Activated CD4-positive, alpha-beta T cell treated with anti-CD3 and anti-CD28 coated beads, Interleukin-2, amount 10 ng/mL, durations not matched to agents 7 days and 5 days (primary cell): ENCODE data around the gene PREX1. TPM values are rescaled to one million over a fixed set of nuclear protein-coding genes. Genes with fewer than 3 reads are reported as not detected.

ENCODE experiments used
- CTCF ChIA-PET: fragments of 350-600 bp; sonication (Branson Sonifier 250); formaldehyde crosslinking; loops from one replicate; lab custom pipeline; 2021; ENCODE audit warnings: antibody characterized with exemption; lab: Charles Lee
- POLR2A ChIA-PET: fragments of 350-600 bp; sonication (Branson Sonifier 250); formaldehyde crosslinking; loops from one replicate; lab custom pipeline; 2021; ENCODE audit warnings: antibody characterized with exemption; lab: Charles Lee
- DNase-seq: peaks from one replicate; pipeline ENCODE4 v3.0.0-alpha.2; 2020
- H3K27ac Mint-ChIP-seq: one replicate; pipeline ENCODE4 v1.8.0; 2021; ENCODE audit warnings: mild to moderate bottlenecking, moderate library complexity, mixed read lengths
- H3K27me3 Mint-ChIP-seq: one replicate; pipeline ENCODE4 v1.8.0; 2021; ENCODE audit warnings: mixed read lengths
- H3K36me3 Mint-ChIP-seq: one replicate; pipeline ENCODE4 v1.8.0; 2021; ENCODE audit warnings: low read depth, mixed read lengths
- H3K4me1 Mint-ChIP-seq: one replicate; pipeline ENCODE4 v1.8.0; 2021; ENCODE audit warnings: mixed read lengths
- H3K4me3 Mint-ChIP-seq: one replicate; pipeline ENCODE4 v1.8.0; 2021; ENCODE audit warnings: mild to moderate bottlenecking, moderate library complexity, mixed read lengths
- H3K9me3 Mint-ChIP-seq: one replicate; pipeline ENCODE4 v1.8.0; 2021; ENCODE audit warnings: mixed read lengths
- total RNA-seq, 2 experiments: library from RNA; stranded (reverse); gene quantifications; one replicate each; pipeline ENCODE4 v1.2.3, GENCODE V29; 2021

Gene PREX1
- total RNA-seq, 2 experiments from 2014 or later = 81.0 to 86.1 TPM

GRCh38 chr20:48658505-48658904 lies 169.3 kb downstream of the PREX1 start:
- H3K4me1 Mint-ChIP-seq = peaks cover 17% of the 10 kb centered on the region
- POLR2A ChIA-PET = no interaction called here
- no peak overlapping the region for H3K4me3 Mint-ChIP-seq
- H3K27me3 Mint-ChIP-seq = no peaks in the 10 kb centered on the region
- peaks cover 4% of the 10 kb centered on the region for H3K9me3 Mint-ChIP-seq
- DNase-seq = no peak
- H3K36me3 Mint-ChIP-seq = peaks cover 54% of the 10 kb centered on the region
- CTCF ChIA-PET = interaction anchor here (0.6 to 1.3 kb wide), 6 partner anchors 23 to 241 kb away, joined by 3 to 11 read pairs (median 3); no protein-coding TSS in a partner anchor
- peak overlapping the region; percentile 72 for H3K27ac Mint-ChIP-seq

- no peak overlapping the region for H3K4me3 Mint-ChIP-seq
These were observed 169.7 kb downstream of the PREX1 start for GRCh38 chr20:48658198-48658476.

GRCh38 chr20:48657426-48658197 lies 170.2 kb downstream of the PREX1 start:
- Mint-ChIP-seq H3K36me3 (peaks cover 49% of the 10 kb centered on the region), H3K4me3 (no peak overlapping the region), H3K27ac (no peak overlapping the region), H3K27me3 (no peaks in the 10 kb centered on the region), H3K4me1 (peaks cover 16% of the 10 kb centered on the region), H3K9me3 (peaks cover 4% of the 10 kb centered on the region)
- ChIA-PET POLR2A (interaction anchor here (0.6 to 1.1 kb wide), 3 partner anchors 9 to 165 kb away, joined by 3 to 5 read pairs (median 4); no protein-coding TSS in a partner anchor), CTCF (interaction anchor here (0.5 to 2.5 kb wide), 38 partner anchors 8 to 328 kb away, joined by 3 to 32 read pairs (median 3); partner anchors contain the start of gene PREX1)
- peak; percentile 76 for DNase-seq

More at GRCh38 chr20:48658198-48658476, 169.7 kb downstream of the PREX1 start:
- no peak for DNase-seq
- H3K27me3 Mint-ChIP-seq = no peaks in the 10 kb centered on the region
- ChIA-PET POLR2A (interaction anchor here (0.6 to 1.1 kb wide), 3 partner anchors 10 to 165 kb away, joined by 3 to 5 read pairs (median 4); no protein-coding TSS in a partner anchor), CTCF (interaction anchor here (0.5 to 2.5 kb wide), 25 partner anchors 9 to 328 kb away, joined by 3 to 32 read pairs (median 4); partner anchors contain the start of gene PREX1)
- peaks cover 52% of the 10 kb centered on the region for H3K36me3 Mint-ChIP-seq
- H3K9me3 Mint-ChIP-seq = peaks cover 4% of the 10 kb centered on the region
- no peak overlapping the region for H3K27ac Mint-ChIP-seq
- peaks cover 16% of the 10 kb centered on the region for H3K4me1 Mint-ChIP-seq

GRCh38 chr20:48656661-48657211 lies 171.1 kb downstream of the PREX1 start:
- Mint-ChIP-seq H3K4me1 (peaks cover 16% of the 10 kb centered on the region), H3K36me3 (peaks cover 49% of the 10 kb centered on the region), H3K27me3 (no peaks in the 10 kb centered on the region), H3K9me3 (peaks cover 4% of the 10 kb centered on the region), H3K4me3 (no peak overlapping the region), H3K27ac (no peak overlapping the region)
- POLR2A ChIA-PET = no interaction called here
- DNase-seq = no peak
- CTCF ChIA-PET = interaction anchor here (0.7 to 2.5 kb wide), 15 partner anchors 9 to 259 kb away, joined by 3 to 32 read pairs (median 5); partner anchors contain the start of gene PREX1

- H3K27ac Mint-ChIP-seq = no peak overlapping the region
- H3K4me3 Mint-ChIP-seq = no peak overlapping the region
- no peak for DNase-seq
- ChIA-PET POLR2A (no interaction called here), CTCF (interaction anchor here (0.9 to 2.5 kb wide), 7 partner anchors 15 to 260 kb away, joined by 3 to 32 read pairs (median 3); no protein-coding TSS in a partner anchor)
- H3K9me3 Mint-ChIP-seq = peaks cover 4% of the 10 kb centered on the region
- H3K4me1 Mint-ChIP-seq = peaks cover 16% of the 10 kb centered on the region
- H3K27me3 Mint-ChIP-seq = no peaks in the 10 kb centered on the region
- H3K36me3 Mint-ChIP-seq = peaks cover 52% of the 10 kb centered on the region
These were observed 171.7 kb downstream of the PREX1 start for GRCh38 chr20:48656137-48656536.

- Mint-ChIP-seq H3K36me3 (peaks cover 54% of the 10 kb centered on the region), H3K27ac (no peak overlapping the region), H3K4me1 (peaks cover 9% of the 10 kb centered on the region), H3K9me3 (no peaks in the 10 kb centered on the region), H3K27me3 (no peaks in the 10 kb centered on the region), H3K4me3 (no peak overlapping the region)
- ChIA-PET CTCF (no interaction called here), POLR2A (no interaction called here)
- DNase-seq = no peak
These were observed 174.1 kb downstream of the PREX1 start for GRCh38 chr20:48653706-48654051.

GRCh38 chr20:48652961-48653705 lies 174.7 kb downstream of the PREX1 start:
- Mint-ChIP-seq H3K27me3 (no peaks in the 10 kb centered on the region), H3K4me1 (peaks cover 5% of the 10 kb centered on the region), H3K36me3 (peaks cover 55% of the 10 kb centered on the region), H3K9me3 (no peaks in the 10 kb centered on the region), H3K27ac (no peak overlapping the region), H3K4me3 (no peak overlapping the region)
- POLR2A ChIA-PET = no interaction called here
- no peak for DNase-seq
- CTCF ChIA-PET = no interaction called here

- CTCF ChIA-PET = no interaction called here
- no peaks in the 10 kb centered on the region for H3K4me1 Mint-ChIP-seq
- H3K4me3 Mint-ChIP-seq = no peak overlapping the region
- peaks cover 46% of the 10 kb centered on the region for H3K36me3 Mint-ChIP-seq
- H3K27me3 Mint-ChIP-seq = no peaks in the 10 kb centered on the region
- no peak for DNase-seq
- POLR2A ChIA-PET = no interaction called here
- H3K27ac Mint-ChIP-seq = no peak overlapping the region
- H3K9me3 Mint-ChIP-seq = no peaks in the 10 kb centered on the region
These were observed 175.8 kb downstream of the PREX1 start for GRCh38 chr20:48651960-48652359.

GRCh38 chr20:48651271-48651670 lies 176.5 kb downstream of the PREX1 start:
- POLR2A ChIA-PET = no interaction called here
- H3K27ac Mint-ChIP-seq = no peak overlapping the region
- H3K36me3 Mint-ChIP-seq = peaks cover 40% of the 10 kb centered on the region

GRCh38 chr20:48649868-48650267 lies 177.9 kb downstream of the PREX1 start:
- no peaks in the 10 kb centered on the region for H3K27me3 Mint-ChIP-seq
- ChIA-PET CTCF (interaction anchor here (0.6 to 1.4 kb wide), 5 partner anchors 9 to 350 kb away, joined by 3 to 5 read pairs (median 3); no protein-coding TSS in a partner anchor), POLR2A (no interaction called here)
- H3K36me3 Mint-ChIP-seq = peaks cover 45% of the 10 kb centered on the region
- no peaks in the 10 kb centered on the region for H3K4me1 Mint-ChIP-seq
- H3K9me3 Mint-ChIP-seq = no peaks in the 10 kb centered on the region
- no peak overlapping the region for H3K4me3 Mint-ChIP-seq
- DNase-seq = no peak
- no peak overlapping the region for H3K27ac Mint-ChIP-seq

More at GRCh38 chr20:48651271-48651670, 176.5 kb downstream of the PREX1 start:
- Mint-ChIP-seq H3K4me3 (no peak overlapping the region), H3K4me1 (no peaks in the 10 kb centered on the region), H3K9me3 (no peaks in the 10 kb centered on the region), H3K27me3 (no peaks in the 10 kb centered on the region)
- no peak for DNase-seq
- CTCF ChIA-PET = no interaction called here

GRCh38 chr20:48649104-48649626 lies 178.6 kb downstream of the PREX1 start:
- Mint-ChIP-seq H3K27ac (no peak overlapping the region), H3K4me3 (no peak overlapping the region), H3K27me3 (no peaks in the 10 kb centered on the region), H3K36me3 (peaks cover 45% of the 10 kb centered on the region), H3K9me3 (no peaks in the 10 kb centered on the region), H3K4me1 (no peaks in the 10 kb centered on the region)
- CTCF ChIA-PET = interaction anchor here (0.7 to 1.4 kb wide), 5 partner anchors 8 to 351 kb away, joined by 3 to 5 read pairs (median 3); no protein-coding TSS in a partner anchor
- POLR2A ChIA-PET = no interaction called here
- no peak for DNase-seq

GRCh38 chr20:48648482-48649051 lies 179.2 kb downstream of the PREX1 start:
- ChIA-PET CTCF (interaction anchor here (0.8 to 1.5 kb wide), 5 partner anchors 9 to 351 kb away, joined by 3 to 6 read pairs (median 3); no protein-coding TSS in a partner anchor), POLR2A (interaction anchor here (0.7 kb wide), 1 partner anchor 9 kb away, joined by 3 read pairs; no protein-coding TSS in a partner anchor)
- DNase-seq = no peak
- Mint-ChIP-seq H3K4me3 (no peak overlapping the region), H3K4me1 (no peaks in the 10 kb centered on the region), H3K27ac (no peak overlapping the region), H3K9me3 (no peaks in the 10 kb centered on the region), H3K27me3 (no peaks in the 10 kb centered on the region), H3K36me3 (peaks cover 49% of the 10 kb centered on the region)
